HepG2 (cell line): ENCODE results near the gene DHH. TPM values are rescaled to one million over a fixed set of nuclear protein-coding genes. Genes with fewer than 3 reads are reported as not detected.

ENCODE experiments used
- ATF7-NPFF ChIP-seq: sonication (generic); formaldehyde crosslinking; IDR thresholded peaks from 2 replicates; pipeline ENCODE4 v1.8.1; 2023; ENCODE audit warnings: mild to moderate bottlenecking, low read depth, missing genetic modification reagents, moderate library complexity
- ELF4 ChIP-seq: sonication (generic); formaldehyde crosslinking; IDR thresholded peaks from 2 replicates; pipeline ENCODE4 v1.5.0; 2020; ENCODE audit warnings: missing genetic modification reagents, mild to moderate bottlenecking, moderate library complexity, borderline replicate concordance
- KIAA2018 ChIP-seq: sonication (generic); formaldehyde crosslinking; IDR thresholded peaks from 2 replicates; pipeline ENCODE4 v1.5.0; 2020; ENCODE audit warnings: mild to moderate bottlenecking, missing genetic modification reagents, borderline replicate concordance
- POLR2A ChIP-seq, 2 experiments: IDR thresholded peaks; 2 replicates each; pipeline ENCODE4 v1.6.1; 2011; ENCODE audit warnings: low read depth in 2 of 2, low read length in 2 of 2, mild to moderate bottlenecking in 1 of 2, moderate library complexity in 1 of 2; ENCODE audit not compliant: insufficient read depth in 1 of 2
- RBM22 ChIP-seq: fragments of 200-400 bp; formaldehyde crosslinking; optimal IDR thresholded peaks from 2 replicates; pipeline ENCODE3; 2017; ENCODE audit warnings: mild to moderate bottlenecking, low read length, moderate library complexity
- ZC3H13 ChIP-seq: sonication (generic); formaldehyde crosslinking; IDR thresholded peaks from 2 replicates; pipeline ENCODE4 v1.8.1; 2023; ENCODE audit warnings: mild to moderate bottlenecking, missing genetic modification reagents, moderate library complexity
- ZNF12 ChIP-seq: sonication (generic); formaldehyde crosslinking; IDR thresholded peaks from 2 replicates; pipeline ENCODE4 v1.5.0; 2020; ENCODE audit warnings: missing genetic modification reagents
- ZNF121 ChIP-seq: sonication (generic); formaldehyde crosslinking; IDR thresholded peaks from 2 replicates; pipeline ENCODE4 v1.5.0; 2020; ENCODE audit warnings: mild to moderate bottlenecking, missing genetic modification reagents
- ZNF207 ChIP-seq: fragments of 450-650 bp; IDR thresholded peaks from 2 replicates; pipeline ENCODE4 v1.6.1; 2016; ENCODE audit warnings: antibody characterized with exemption, borderline replicate concordance
- ZNF407 ChIP-seq: sonication (generic); formaldehyde crosslinking; IDR thresholded peaks from one replicate; pipeline ENCODE4 v1.5.1; 2020; ENCODE audit warnings: mild to moderate bottlenecking, missing genetic modification reagents; ENCODE audit errors: not compliant biosample characterization
- ZSCAN20 ChIP-seq: sonication (generic); formaldehyde crosslinking; IDR thresholded peaks from 2 replicates; pipeline ENCODE4 v1.4.0; 2020; ENCODE audit warnings: missing genetic modification reagents, mild to moderate bottlenecking, borderline replicate concordance
- polyA plus RNA-seq, 8 experiments: library from polyadenylated mRNA; depleted of rRNA in 3 of 8; stranded (reverse) in 7 of 8; unstranded in 1 of 8; fragments of >200 nt; fragmentation: Illumina TruSeq in 4 of 8; extraction: Trizol in 4 of 8; gene quantifications; 2 replicates each; pipeline versions ENCODE4 v1.2.1 to v1.2.3, GENCODE V29; 2011 to 2016; ENCODE audit warnings: low read depth in 4 of 8, missing spikeins in 1 of 8, mixed read lengths in 1 of 8; ENCODE audit not compliant: insufficient read depth in 1 of 8
- total RNA-seq, 5 experiments: library from RNA; depleted of rRNA; stranded (reverse); fragments of >200 nt; fragmentation: Illumina TruSeq; extraction: Trizol; gene quantifications; 2 replicates each; pipeline ENCODE4 v1.2.3, GENCODE V29; 2016; ENCODE audit warnings: low read depth in 1 of 5

Gene DHH
- total and polyA plus RNA-seq, 2 of the 13 experiments (the other 11 are each of a cell fraction or from before 2014, with no cell fraction given) = not detected

GRCh38 chr12:49110464-49111155 is 16.0 kb upstream of the DHH start, which contains the start of gene LMBR1L (continued):
- TF ChIP-seq KIAA2018 (CRISPR knock-in tag) (no peak), ZNF207 (no peak), RBM22 (no peak), ZNF121 (CRISPR knock-in tag) (no peak), ZSCAN20 (CRISPR knock-in tag) (no peak), ZC3H13 (CRISPR knock-in tag) (no peak), ZNF12 (CRISPR knock-in tag) (peak; percentile 70), ATF7-NPFF (peak; percentile 26; the same call in 1 of the 2 replicates), ZNF407 (CRISPR knock-in tag) (peak; percentile 56), POLR2A (IDR thresholded peaks at IDR 0.05; ENCODE audit: insufficient read depth in 1 of 2, low read depth in 2 of 2, low read length in 2 of 2) (peak; percentile 27 to 83; a peak in 3 of 4 replicates), ELF4 (CRISPR knock-in tag) (no peak)
